C4-2B (cell line): ENCODE data around the gene RDM1.

Experiments used
- H3K27ac ChIP-seq: fragments of 450-650 bp; 2 replicates; pipeline ENCODE4 v1.5.1; 2017
- CTCF ChIP-seq: fragments of 450-650 bp; conservative IDR thresholded peaks from 2 replicates; pipeline ENCODE4 v1.5.1; 2017; ENCODE audit warnings: mild to moderate bottlenecking
- ZFX ChIP-seq: fragments of 450-650 bp; IDR thresholded peaks from 2 replicates; pipeline ENCODE4 v1.6.1; 2017

RDM1 gene

GRCh38 chr17:35913609-35914008, 17.0 kb downstream of the RDM1 start:
- TF ChIP-seq ZFX (no peak), CTCF (no peak)
- no peak overlapping the region for H3K27ac ChIP-seq

- H3K27ac ChIP-seq = no peak overlapping the region
- no peak for TF ChIP-seq ZFX
- TF ChIP-seq CTCF = no peak
These were observed 17.6 kb downstream of the RDM1 start for GRCh38 chr17:35912942-35913341.

- H3K27ac ChIP-seq = no peak overlapping the region
- TF ChIP-seq ZFX = no peak
- no peak for TF ChIP-seq CTCF
These were observed 18.1 kb downstream of the RDM1 start for GRCh38 chr17:35912339-35912912.

GRCh38 chr17:35909408-35909807, 21.2 kb downstream of the RDM1 start:
- no peak overlapping the region for H3K27ac ChIP-seq
- TF ChIP-seq CTCF (no peak), ZFX (no peak)

- no peak overlapping the region for H3K27ac ChIP-seq
- TF ChIP-seq ZFX (no peak), CTCF (no peak)
These were observed 22.9 kb downstream of the RDM1 start for GRCh38 chr17:35907691-35908090.

- TF ChIP-seq ZFX (no peak), CTCF (no peak)
- H3K27ac ChIP-seq = no peak overlapping the region
These were observed 23.5 kb downstream of the RDM1 start for GRCh38 chr17:35906926-35907637.

GRCh38 chr17:35906191-35906925, 24.2 kb downstream of the RDM1 start:
- TF ChIP-seq ZFX (no peak), CTCF (no peak)
- no peak overlapping the region for H3K27ac ChIP-seq
